Suprapubic skin (tissue), 3 donors: ENCODE measurements around the gene BCL7B.

Experiments used
- CTCF ChIP-seq, 2 donors: fragments of 200-600 bp in 1 of 2; fragments of 450-650 bp in 1 of 2; sonication (generic) in 1 of 2; IDR thresholded peaks; one replicate each; pipeline ENCODE4 v1.5.1; 2016 to 2019; ENCODE audit warnings: antibody characterized with exemption in 2 of 2, mild to moderate bottlenecking in 1 of 2, moderate library complexity in 1 of 2
- POLR2AphosphoS5 ChIP-seq, 3 donors: sonication (generic); formaldehyde crosslinking; IDR thresholded peaks; one replicate each; pipeline ENCODE4 v1.6.1; 2017; ENCODE audit warnings: antibody characterized with exemption in 3 of 3

GRCh38 chr7:73512018-73512780, 45.3 kb downstream of the BCL7B start:
- TF ChIP-seq CTCF (IDR thresholded peaks at IDR 0.05) (no peak), POLR2AphosphoS5 (IDR thresholded peaks at IDR 0.05) (no peak)
